HG02884 (cell line): ENCODE data around the gene SSTR4.
A peak's percentile ranks its signal among the peaks of the same experiment; 100 is the strongest.
"Not testable (repeated sequence)": the region's sequence is repeated elsewhere in the genome, so short reads cannot be mapped to it uniquely, and the experiment has no call there.

ENCODE experiments used
- ATAC-seq: cut with Tn5 transposase; IDR thresholded peaks from one replicate; pipeline ENCODE4 v1.9.1; 2021; ENCODE audit warnings: mild to moderate bottlenecking, moderate library complexity; ENCODE audit not compliant: unreplicated experiment

Gene SSTR4

DNA sequence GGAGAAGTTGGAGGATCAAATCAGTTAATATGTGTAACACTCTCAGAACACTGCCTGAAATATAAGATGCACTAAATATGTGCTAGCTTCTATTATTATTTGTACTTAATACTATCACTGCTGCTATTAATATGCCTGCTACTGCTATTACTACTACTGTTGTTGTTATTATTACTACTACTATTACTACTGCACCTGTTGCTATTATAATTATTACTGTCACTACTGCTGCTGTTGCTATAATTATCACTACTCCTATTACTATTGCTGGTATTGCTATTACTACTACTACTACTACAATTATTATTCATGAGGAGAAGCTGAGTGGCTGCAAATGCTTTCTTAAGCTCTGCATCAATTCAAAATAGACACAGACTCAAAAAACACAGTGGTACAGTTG is 16.7 kb upstream of the SSTR4 start:
- peak; percentile 78 for ATAC-seq

DNA sequence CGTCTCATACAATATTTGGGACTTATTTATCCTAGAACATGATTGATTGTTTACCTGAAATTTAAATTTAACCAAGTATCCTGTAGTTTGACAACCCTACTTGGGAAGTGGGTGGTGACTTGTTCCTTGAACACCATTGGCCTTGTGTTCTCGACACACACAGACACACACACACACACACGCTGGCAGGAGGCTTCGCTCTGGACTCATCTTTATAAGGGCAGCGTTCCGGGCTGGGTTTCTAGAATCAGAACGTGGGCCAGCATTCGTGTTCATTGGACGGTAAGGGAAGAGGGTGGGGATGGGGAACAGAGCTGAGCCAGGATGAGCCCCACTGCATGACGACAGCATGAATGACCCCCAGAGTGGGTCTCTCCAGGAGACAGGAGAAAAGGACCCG is 16.2 kb upstream of the SSTR4 start:
- no peak for ATAC-seq

DNA sequence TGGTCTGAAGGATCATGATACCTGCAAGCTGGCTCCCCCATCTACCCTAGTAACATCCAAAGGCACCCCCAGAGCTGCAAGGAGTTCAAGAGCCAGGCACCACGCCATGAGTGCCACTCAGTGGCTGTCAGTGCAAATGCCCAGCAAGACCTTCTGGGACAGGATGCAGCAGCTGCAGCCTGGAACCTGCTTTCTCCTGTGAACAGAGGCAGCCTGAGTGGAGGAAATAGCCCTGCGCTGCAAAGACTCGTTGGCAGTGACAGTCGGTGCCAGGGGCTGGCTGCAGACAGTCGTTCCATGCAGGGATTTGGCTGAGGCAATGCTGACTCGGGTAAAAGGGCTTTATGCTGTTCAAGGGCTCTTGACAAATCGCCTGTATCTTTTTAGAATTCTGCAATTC is 15.7 kb upstream of the SSTR4 start:
- no peak for ATAC-seq

DNA sequence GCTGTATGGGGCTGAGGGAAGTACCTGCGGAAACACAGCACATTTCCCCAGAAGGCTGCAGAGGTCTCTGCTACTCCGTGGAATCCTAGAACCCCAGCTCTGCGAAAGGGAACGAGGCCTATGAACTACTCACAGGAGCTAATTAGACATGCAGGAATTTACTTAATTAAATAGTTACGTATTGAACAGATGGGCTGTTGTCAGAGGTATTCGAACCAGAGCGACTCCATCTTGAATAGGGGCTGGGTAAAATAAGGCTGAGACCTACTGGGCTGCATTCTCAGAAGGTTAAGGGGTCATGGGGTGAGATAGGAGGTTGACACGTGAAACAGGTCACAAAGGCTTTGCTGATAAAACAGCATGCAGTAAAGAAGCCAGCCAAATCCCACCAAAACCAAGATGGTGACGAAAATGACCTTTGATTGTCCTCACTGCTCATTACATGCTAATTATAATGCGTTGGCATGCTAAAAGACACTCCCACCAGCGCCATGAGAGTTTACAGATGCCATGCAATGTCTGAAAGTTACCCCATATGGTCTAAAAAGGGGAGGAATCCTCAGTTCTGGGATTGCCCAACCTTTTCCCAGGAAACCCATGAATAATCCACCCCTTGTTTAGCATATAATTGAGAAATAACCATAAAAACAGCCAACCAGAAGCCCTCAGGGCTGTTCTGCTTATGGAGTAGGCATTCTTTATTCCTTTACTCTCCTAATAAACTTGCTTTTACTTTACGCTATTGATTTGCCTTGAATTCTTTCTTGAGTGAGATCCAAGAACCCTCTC is 14.7 kb upstream of the SSTR4 start:
- ATAC-seq: no peak

DNA sequence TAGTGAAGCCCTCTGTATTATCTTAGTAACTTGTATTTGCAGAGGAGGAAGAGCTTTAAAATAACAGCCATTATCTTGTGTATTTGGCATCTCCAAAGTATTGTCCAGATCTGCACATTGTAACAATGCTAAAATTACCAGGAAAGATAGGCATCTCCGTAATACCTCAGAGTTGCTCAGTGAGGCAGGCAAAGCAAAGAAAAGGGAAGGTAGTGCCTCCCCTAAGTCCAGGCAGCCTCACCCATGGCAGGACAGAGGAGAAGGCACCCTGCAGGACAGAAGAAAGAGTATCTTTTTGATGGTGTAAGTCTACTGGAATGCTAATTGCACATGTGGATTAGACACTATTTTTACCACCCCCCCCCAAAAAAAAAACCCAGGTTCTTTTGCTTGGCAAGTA is 13.6 kb upstream of the SSTR4 start:
- ATAC-seq: no peak

DNA sequence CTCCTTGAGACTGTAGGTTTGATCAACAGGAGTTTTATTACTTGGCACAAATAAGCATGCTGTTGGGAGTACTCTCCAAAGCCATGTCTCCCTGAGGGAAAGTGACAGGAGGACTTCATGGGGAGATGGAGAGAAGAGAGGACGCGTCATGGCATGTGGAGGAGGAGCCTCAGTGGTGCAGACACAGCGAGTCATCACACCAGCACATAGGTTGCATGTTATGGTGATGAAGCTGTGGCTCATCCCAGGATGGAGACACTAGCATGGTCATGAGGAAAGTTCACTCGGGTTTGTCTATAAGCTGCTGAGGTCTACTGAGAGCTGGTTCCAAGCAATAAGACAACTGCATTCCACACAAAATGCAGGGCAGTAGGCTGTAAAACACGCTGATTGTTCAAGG is 13.2 kb upstream of the SSTR4 start:
- no peak for ATAC-seq

DNA sequence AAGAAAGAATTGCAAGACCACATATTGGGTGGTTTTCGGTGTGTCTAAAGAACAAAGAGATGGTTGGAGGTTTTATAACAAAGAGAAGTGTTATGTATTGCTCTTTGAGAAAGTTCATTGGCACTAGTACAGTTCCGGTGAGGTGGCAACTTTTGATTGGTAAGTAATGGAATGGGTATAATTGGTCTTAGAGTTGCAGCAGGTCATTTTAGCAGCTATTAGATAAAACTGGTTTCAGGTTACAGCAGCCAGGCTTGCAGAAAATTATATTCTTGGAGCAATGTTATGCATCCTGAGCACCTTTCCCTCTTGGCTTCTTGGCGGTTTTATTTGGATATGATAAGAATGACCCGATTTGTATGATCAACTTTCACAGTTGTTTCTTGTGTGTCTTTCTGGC is 12.3 kb upstream of the SSTR4 start:
- ATAC-seq: no peak

DNA sequence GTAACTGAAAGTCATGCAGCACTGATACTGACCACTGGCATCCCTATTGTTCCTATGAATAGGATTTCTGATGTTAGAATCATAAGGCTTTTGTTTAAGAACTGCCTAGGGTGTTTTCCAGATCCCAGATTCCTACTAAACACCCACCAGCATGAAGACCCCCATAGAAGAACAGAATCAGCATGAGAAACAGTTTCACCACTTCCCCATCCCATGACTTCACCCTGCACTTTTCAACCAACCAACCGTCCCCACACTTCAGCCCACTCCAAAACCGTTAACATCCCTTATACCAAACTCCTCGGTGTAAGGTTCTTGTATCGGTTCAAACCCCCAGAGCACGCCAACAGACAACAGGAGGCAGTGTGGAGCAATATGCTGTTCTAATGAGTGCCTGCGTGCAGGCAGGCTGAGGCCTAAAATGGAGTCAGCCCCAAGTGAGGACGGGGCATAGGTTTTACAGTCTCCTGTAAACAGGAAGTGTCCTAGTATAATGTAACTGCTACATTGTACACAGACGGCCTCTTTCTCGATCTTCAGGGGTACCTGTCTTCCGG is 11.4 kb upstream of the SSTR4 start:
- ATAC-seq: no peak

DNA sequence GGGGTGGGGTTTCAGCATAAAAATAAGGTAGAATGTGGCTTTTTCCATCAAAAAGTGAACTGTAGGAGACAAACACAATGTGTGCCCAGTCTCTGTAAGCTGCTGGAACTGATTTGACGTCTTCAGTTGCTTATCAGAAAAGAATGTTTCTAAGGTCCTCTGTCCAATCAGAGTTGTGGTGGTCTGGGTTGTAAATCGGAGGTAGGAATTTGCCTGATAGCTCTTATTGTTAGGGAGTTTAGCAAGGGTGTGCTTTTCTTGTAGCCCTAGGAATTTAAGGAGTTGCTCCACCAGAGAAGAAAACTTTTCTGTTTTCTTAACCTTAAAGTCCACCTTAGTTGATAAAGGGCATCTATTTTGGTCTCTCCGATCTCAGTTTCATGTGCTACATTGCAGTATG is 10.4 kb upstream of the SSTR4 start:
- no peak for ATAC-seq

DNA sequence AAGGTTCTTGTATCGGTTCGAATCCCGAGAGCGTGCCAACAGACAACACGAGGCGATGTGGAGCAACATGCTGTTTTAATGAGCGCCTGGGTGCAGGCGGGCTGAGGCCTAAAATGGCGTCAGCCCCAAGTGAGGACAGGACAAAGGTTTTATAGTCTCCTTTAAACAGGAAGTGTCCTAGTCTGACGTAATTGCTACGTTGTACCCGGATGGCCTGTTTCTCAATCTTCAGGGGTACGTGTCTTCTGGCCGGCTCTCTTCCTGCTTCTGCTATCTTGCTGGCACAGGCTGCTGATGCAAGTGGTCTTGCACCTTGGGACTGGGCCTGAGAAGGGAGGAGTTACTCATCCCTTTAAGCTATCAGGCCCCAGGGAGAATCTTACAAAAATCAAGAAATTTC is 9.6 kb upstream of the SSTR4 start:
- not testable (repeated sequence) for ATAC-seq

DNA sequence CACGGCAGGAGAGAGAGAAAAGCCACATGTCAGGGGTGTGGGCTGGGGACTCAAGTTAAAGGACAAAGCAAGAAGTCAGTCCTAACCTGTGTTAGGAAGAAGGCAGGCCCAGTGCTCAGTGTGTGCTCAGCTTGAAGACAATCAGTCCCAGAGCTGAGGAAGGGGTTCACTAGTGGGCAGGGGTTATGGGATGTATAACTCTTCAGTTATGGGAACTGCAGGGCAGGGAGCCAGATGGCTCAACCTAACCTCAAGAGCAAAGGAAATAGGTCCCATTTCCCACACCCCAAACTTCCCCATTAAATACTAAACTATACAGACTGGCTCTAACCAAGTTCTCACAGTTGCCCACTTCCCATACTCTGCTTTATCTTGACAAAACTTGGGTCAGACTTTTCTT is 7.4 kb upstream of the SSTR4 start:
- no peak for ATAC-seq

DNA sequence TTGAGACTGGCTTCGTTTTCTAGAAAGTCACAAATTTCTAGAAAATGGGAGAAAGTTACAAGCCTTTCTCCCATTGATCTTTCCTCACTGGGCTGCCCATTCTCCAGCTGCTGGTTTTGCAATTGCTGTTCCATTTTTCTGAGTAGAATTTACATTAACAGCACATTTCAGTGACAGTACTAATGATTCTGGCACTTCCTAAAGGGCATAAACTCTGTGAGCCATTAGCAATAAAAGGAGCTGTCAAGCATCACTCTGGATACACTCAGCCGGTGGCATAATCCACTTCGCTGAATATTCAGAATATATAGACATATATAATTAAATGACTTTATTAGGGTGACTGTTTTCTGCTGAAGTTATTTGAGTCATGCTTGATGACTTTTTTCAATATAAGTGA is 6.7 kb upstream of the SSTR4 start:
- ATAC-seq: no peak

DNA sequence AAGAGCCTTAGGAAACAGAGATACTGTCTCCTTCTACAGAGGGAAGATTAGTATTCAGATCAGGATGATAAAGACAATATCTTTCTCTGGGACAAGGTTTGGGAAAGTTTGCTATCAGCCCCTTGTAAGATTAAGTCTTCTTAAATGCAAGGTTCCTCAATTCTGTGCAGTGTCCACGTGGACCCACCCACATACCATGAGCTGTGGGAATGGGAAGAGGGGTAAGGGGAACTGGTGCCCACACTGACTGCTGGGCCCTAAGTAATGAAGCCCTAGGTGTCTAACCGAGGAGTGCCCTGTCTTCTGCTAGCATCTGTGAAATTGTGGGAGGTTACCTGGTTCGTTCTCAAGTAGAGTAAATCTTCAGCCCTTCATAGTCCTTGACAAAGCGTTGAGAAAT is 5.8 kb upstream of the SSTR4 start:
- ATAC-seq: no peak

DNA sequence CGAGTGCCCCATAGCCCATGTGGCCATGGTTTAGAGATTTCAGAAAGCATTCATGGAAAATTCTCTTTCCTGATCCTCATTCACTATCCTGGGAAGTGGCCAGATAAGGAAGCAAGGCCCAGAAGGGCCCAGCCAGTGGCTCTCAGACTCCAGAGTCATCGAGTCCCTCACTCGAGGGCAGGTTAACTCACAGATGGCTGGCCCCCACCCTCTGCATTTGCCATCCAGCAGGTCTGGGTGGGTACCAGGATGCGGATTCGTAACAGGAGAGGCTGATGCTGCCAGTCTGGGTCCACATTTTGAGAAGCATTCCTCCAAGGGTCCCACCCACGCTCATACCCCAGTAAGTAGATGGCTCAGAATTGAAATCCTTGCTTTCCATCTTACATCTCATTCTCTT is 3.8 kb upstream of the SSTR4 start:
- ATAC-seq: no peak

DNA sequence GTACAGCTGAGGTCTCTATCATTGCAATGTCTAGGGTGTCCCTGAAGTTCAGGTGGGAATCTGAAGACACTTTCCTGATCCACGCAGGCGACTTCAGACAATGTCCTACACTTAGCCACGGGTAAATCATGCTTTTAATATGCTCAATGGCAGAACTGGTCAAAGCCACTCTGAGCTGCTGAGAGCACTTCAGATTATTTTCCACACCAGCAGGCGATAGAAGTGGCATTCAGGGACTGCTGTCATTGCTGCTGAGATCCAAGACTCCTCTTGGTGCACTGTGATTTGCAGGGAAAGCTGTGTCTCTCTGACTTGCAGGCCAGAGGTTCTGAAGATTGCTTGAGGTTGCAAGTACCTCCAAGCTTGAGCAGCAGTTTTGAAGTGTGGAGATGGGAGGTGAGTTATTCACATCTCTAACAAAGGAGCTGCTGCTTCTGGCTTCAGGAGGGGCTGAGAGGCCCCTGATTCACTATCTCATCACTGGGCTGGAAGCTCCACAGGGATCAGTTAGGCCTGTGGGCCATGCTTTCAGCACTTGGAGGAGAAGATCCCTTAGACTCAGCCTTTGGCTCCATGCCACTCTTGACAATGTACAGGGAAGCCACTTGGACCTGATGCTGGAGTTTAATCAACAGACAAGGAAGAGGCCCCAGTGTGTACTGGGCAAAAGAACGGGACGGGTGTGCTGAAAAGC is 2.9 kb upstream of the SSTR4 start:
- ATAC-seq: no peak

DNA sequence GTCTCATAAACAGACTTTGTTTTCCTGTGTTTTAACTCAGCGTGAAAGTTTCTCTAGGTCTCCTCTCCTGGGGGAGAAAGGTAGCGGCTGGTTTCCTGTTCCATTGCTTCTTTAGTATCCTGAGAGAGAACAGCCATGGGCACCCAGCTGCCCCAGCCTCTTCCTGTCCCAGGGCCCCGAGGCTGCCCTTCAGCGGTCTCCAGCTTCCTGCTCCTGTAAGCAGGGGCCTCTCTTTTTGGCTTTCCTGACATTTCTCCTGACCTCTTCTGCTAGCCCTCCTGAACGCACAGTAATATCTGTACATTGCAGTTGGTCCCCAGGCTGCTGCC is 2.4 kb upstream of the SSTR4 start:
- ATAC-seq: no peak

DNA sequence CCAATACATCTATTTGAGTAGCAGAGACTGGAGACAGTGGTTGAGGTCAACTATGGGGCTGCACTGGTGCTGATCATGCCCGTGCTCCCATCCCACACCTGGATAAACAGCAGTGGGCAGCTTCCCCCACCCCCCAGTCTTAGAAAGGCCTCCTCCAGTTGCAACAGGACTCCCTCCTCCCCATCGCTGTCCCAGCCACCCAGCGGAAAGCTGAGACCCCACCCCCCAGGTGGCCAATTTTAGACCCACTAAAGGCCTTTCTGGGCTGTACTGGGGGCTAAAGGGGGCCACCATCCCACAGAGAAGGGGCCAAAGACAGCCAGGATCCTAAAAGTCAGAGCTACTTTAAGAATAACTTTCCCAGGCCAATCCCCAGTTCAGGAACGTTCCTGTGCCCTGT is 1.2 kb upstream of the SSTR4 start:
- ATAC-seq: no peak

DNA sequence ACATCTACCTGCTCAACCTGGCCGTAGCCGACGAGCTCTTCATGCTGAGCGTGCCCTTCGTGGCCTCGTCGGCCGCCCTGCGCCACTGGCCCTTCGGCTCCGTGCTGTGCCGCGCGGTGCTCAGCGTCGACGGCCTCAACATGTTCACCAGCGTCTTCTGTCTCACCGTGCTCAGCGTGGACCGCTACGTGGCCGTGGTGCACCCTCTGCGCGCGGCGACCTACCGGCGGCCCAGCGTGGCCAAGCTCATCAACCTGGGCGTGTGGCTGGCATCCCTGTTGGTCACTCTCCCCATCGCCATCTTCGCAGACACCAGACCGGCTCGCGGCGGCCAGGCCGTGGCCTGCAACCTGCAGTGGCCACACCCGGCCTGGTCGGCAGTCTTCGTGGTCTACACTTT is 619 bp downstream of the SSTR4 start:
- no peak for ATAC-seq

DNA sequence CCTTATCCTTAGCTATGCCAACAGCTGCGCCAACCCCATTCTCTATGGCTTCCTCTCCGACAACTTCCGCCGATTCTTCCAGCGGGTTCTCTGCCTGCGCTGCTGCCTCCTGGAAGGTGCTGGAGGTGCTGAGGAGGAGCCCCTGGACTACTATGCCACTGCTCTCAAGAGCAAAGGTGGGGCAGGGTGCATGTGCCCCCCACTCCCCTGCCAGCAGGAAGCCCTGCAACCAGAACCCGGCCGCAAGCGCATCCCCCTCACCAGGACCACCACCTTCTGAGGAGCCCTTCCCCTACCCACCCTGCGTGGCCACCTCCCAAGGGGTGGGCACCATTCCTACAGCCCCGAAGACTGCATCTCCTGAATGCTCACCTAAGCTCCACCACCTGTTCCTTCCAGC is 1.3 kb downstream of the SSTR4 start:
- no peak for ATAC-seq

DNA sequence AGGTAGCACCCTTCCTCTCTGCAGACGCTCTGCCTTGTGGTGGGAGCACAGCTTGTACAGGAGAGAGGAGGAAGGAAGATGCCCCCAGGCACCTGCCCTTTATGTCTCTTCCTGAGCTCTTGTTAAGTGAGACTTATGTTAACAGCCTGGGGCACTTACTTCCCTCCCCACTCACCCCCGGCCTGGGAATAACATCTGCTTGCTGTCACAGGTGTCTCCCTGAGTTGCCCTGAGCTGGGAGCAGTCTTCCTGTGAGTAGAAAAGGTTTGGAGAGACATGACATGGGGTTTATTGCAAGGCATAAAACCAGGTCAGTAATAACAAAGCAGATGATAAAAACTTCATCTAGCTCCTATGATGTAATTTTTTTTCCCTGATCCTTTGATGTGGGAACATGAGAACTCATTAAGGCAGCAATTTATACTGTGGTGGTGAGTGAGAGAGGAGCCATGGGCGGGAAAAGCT is 1.9 kb downstream of the SSTR4 start:
- ATAC-seq: no peak

DNA sequence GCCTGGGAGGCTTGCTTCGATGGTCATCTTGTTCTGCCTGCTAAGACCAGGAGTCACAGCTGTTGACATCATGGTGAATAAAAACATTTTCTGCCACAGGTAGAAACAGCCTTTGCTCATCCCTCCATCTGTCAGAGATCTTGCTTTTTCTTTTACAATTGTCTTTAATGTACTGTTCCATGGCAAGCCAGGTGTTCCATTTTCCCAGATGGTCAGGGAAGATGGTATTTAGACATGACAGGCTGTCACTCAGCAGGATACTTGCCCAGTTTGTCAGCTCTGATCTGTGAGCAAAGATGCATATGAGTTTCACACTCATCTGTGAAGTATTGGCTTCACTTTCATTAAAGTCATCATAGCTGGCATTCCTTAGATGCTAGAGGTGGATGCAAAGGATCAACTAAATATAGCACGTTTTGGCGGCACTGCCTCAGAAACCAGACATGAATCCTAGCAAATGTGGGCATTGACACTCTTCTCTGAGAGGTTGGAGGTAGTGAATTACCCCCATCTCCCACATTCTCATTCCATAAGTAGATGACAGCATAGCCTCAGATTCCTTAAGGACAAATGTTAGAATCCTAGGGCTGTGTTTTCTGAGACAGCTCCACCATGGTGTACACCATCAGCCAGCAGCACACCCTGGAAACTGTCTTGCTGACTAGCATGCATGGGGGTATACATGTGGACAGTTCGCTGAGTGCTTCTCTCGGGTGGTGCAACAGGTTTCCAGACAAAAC is 4.2 kb downstream of the SSTR4 start:
- ATAC-seq: no peak
